MM.1S (cell line): ENCODE data around the gene ST6GALNAC4.

Source experiments
- DNase-seq: peaks from one replicate; pipeline ENCODE4 v3.0.0-alpha.2; 2015
- H2AFZ ChIP-seq: fragments of 300-600 bp; sonication (generic); 2 replicates; pipeline ENCODE4 v1.6.0; 2016; ENCODE audit warnings: antibody characterized with exemption, low read length
- H3F3A ChIP-seq: fragments of 300-600 bp; sonication (generic); 2 replicates; pipeline ENCODE4 v1.6.1; 2016; ENCODE audit warnings: mild to moderate bottlenecking, antibody characterized with exemption, low read length, moderate library complexity, mixed read lengths; ENCODE audit not compliant: insufficient read depth
- H3K27ac ChIP-seq: fragments of 300-600 bp; sonication (generic); 2 replicates; pipeline ENCODE4 v1.5.1; 2016; ENCODE audit warnings: mild to moderate bottlenecking, low read length
- H3K27me3 ChIP-seq: fragments of 300-600 bp; sonication (generic); replicated peaks from 2 replicates; pipeline ENCODE4 v1.6.0; 2016; ENCODE audit warnings: low read length; ENCODE audit not compliant: insufficient read depth
- H3K36me3 ChIP-seq: fragments of 300-600 bp; sonication (generic); replicated peaks from 2 replicates; pipeline ENCODE4 v1.6.1; 2016; ENCODE audit warnings: mild to moderate bottlenecking, low read length, mixed read lengths; ENCODE audit not compliant: insufficient read depth
- H3K4me1 ChIP-seq: fragments of 300-600 bp; sonication (generic); 2 replicates; pipeline ENCODE4 v1.6.1; 2016; ENCODE audit warnings: low read length, mixed read lengths
- H3K4me2 ChIP-seq: fragments of 300-600 bp; sonication (generic); 2 replicates; pipeline ENCODE4 v1.6.0; 2016; ENCODE audit warnings: low read depth, low read length
- H3K4me3 ChIP-seq: fragments of 300-600 bp; sonication (generic); 2 replicates; pipeline ENCODE4 v1.5.1; 2016; ENCODE audit warnings: low read length, mixed read lengths
- H3K79me2 ChIP-seq: fragments of 300-600 bp; sonication (generic); 2 replicates; pipeline ENCODE4 v1.6.1; 2016; ENCODE audit warnings: mixed run types, low read length, mixed read lengths
- H3K9ac ChIP-seq: fragments of 300-600 bp; sonication (generic); 2 replicates; pipeline ENCODE4 v1.6.1; 2016; ENCODE audit warnings: low read length, mixed read lengths
- H3K9me2 ChIP-seq: fragments of 300-600 bp; sonication (generic); replicated peaks from 2 replicates; pipeline ENCODE4 v1.6.1; 2016; ENCODE audit warnings: mild to moderate bottlenecking, low read length, mixed read lengths; ENCODE audit not compliant: insufficient read depth
- H3K9me3 ChIP-seq: fragments of 300-600 bp; sonication (generic); replicated peaks from 2 replicates; pipeline ENCODE4 v1.6.1; 2016; ENCODE audit warnings: mild to moderate bottlenecking, low read length, mixed read lengths; ENCODE audit not compliant: insufficient read depth
- H4K20me1 ChIP-seq: fragments of 300-600 bp; sonication (generic); 2 replicates; pipeline ENCODE4 v1.6.1; 2016; ENCODE audit warnings: mild to moderate bottlenecking, low read length, moderate library complexity, mixed read lengths; ENCODE audit not compliant: insufficient read depth
- EZH2 ChIP-seq: fragments of 300-600 bp; sonication (generic); optimal IDR thresholded peaks from 2 replicates; pipeline ENCODE3; 2017; ENCODE audit warnings: low read depth, mild to moderate bottlenecking, antibody characterized with exemption, low read length, mixed read lengths
- EZH2phosphoT487 ChIP-seq: fragments of 300-600 bp; sonication (generic); IDR thresholded peaks from 2 replicates; pipeline ENCODE4 v1.6.1; 2018; ENCODE audit warnings: antibody characterized with exemption, low read length
- TF ChIP-seq, protein P1 (sequence below): fragments of 300-600 bp; sonication (generic); IDR thresholded peaks from 2 replicates; pipeline ENCODE4 v1.5.1; 2016; ENCODE audit warnings: antibody characterized with exemption, low read length, mixed read lengths

ST6GALNAC4 gene

DNA sequence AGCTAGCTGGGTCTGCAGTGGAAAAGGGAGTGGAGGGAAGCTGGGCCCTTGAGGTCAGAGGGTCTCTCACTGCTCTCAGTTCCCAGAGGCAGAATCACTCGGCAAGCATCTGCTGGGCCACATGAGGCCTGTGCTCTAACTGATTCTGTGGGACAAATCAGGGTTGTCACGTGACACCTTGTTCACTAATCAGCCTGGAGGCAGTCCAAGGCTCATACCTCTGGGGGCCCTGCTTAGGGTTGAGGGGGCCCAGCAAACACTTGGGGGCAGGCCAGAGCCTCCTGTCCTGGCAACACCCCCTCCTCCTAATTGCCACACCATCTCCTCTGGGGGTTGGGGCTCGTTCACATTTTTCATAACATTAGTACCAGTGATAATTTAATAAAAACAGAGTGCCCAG, 29.9 kb upstream of the ST6GALNAC4 start:
- TF ChIP-seq, protein P1, sequence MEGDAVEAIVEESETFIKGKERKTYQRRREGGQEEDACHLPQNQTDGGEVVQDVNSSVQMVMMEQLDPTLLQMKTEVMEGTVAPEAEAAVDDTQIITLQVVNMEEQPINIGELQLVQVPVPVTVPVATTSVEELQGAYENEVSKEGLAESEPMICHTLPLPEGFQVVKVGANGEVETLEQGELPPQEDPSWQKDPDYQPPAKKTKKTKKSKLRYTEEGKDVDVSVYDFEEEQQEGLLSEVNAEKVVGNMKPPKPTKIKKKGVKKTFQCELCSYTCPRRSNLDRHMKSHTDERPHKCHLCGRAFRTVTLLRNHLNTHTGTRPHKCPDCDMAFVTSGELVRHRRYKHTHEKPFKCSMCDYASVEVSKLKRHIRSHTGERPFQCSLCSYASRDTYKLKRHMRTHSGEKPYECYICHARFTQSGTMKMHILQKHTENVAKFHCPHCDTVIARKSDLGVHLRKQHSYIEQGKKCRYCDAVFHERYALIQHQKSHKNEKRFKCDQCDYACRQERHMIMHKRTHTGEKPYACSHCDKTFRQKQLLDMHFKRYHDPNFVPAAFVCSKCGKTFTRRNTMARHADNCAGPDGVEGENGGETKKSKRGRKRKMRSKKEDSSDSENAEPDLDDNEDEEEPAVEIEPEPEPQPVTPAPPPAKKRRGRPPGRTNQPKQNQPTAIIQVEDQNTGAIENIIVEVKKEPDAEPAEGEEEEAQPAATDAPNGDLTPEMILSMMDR, result no peak
- TF ChIP-seq EZH2phosphoT487 (no peak), EZH2 (no peak)
- H3K27ac ChIP-seq, result no peak overlapping the region

DNA sequence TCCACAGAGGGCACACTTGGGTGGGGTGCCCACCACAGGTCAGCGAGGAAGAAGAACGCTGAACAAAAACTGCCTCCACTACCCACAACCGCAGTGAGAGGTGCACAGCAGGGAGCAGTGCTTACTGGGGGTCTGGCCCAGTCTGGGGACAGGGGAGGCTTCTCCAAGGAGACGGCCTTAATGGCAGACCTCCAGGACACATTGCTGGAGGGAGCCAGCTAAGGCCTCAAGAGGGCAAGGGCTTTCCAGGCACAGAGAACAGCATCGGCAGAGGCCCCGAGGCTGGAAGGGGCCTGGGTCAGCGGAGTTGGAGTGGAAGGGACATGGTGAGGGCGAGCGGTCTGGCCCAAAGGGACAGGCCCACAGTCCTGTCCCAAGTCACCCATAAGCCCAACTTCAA, 29.1 kb upstream of the ST6GALNAC4 start:
- H3K27ac ChIP-seq, result no peak overlapping the region
- no peak overlapping the region for H3K4me3 ChIP-seq
- no peaks in the 10 kb centered on the region for H3K36me3 ChIP-seq
- H4K20me1 ChIP-seq, result no peaks in the 10 kb centered on the region
- no peaks in the 10 kb centered on the region; the same call in 1 of the 2 replicates for H3K79me2 ChIP-seq
- no peaks in the 10 kb centered on the region for H3K4me1 ChIP-seq
- H3K9ac ChIP-seq, result no peak overlapping the region
- H3F3A ChIP-seq, result no peaks in the 10 kb centered on the region
- H3K4me2 ChIP-seq, result no peak overlapping the region
- DNase-seq, result no peak
- no peaks in the 10 kb centered on the region for H3K9me2 ChIP-seq
- no peaks in the 10 kb centered on the region for H3K27me3 ChIP-seq
- no peak overlapping the region for H2AFZ ChIP-seq
- no peaks in the 10 kb centered on the region for H3K9me3 ChIP-seq
- TF ChIP-seq, protein P1, result no peak
- no peak for TF ChIP-seq EZH2
- no peak for TF ChIP-seq EZH2phosphoT487

More for the DNA sequence above, 29.9 kb upstream of the ST6GALNAC4 start:
- Histone ChIP-seq H3K4me1 (no peaks in the 10 kb centered on the region), H3K4me3 (no peak overlapping the region), H3K9me3 (no peaks in the 10 kb centered on the region), H2AFZ (no peak overlapping the region), H3F3A (no peaks in the 10 kb centered on the region), H3K79me2 (no peaks in the 10 kb centered on the region; the same call in 1 of the 2 replicates), H3K36me3 (no peaks in the 10 kb centered on the region), H3K27me3 (no peaks in the 10 kb centered on the region), H3K9ac (no peak overlapping the region), H3K9me2 (no peaks in the 10 kb centered on the region), H4K20me1 (no peaks in the 10 kb centered on the region), H3K4me2 (no peak overlapping the region)
- DNase-seq, result no peak

DNA sequence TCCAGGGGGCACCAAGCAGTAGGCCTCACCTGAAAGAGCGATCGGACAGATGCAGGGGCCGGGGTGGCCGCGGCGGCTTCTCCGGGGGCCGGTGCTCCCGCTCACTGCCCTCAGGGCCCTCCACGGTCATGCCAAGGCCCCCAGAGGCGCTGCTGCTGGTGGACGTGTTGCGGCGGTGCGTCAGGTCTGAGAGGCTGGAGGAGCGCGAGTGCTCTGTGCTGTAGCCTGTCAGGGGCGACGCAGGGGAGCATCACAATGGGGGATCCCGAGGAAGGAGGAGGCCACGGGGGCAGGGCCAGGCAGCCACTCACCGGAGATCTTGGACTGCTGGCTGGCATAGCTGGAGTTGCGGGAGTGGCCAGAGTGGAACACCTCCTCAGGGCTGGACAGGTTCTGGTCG, 28.5 kb upstream of the ST6GALNAC4 start:
- TF ChIP-seq EZH2phosphoT487 (no peak), EZH2 (no peak)
- TF ChIP-seq, protein P1, result no peak
- H3K27me3 ChIP-seq, result no peaks in the 10 kb centered on the region
- no peaks in the 10 kb centered on the region for H3F3A ChIP-seq
- no peak overlapping the region for H3K9ac ChIP-seq
- H3K4me1 ChIP-seq, result no peaks in the 10 kb centered on the region
- H3K9me3 ChIP-seq, result no peaks in the 10 kb centered on the region
- H4K20me1 ChIP-seq, result no peaks in the 10 kb centered on the region
- H3K79me2 ChIP-seq, result no peaks in the 10 kb centered on the region
- H3K9me2 ChIP-seq, result no peaks in the 10 kb centered on the region
- H3K4me3 ChIP-seq, result no peak overlapping the region
- H2AFZ ChIP-seq, result no peak overlapping the region
- DNase-seq, result no peak
- no peak overlapping the region for H3K4me2 ChIP-seq
- no peak overlapping the region for H3K27ac ChIP-seq
- no peaks in the 10 kb centered on the region for H3K36me3 ChIP-seq
